GM12873 (cell line): ENCODE data around the gene ULK1.

ENCODE experiments used
- TF ChIP-seq, protein P1 (sequence below): IDR thresholded peaks from 2 replicates; pipeline ENCODE4 v1.5.1; 2012; ENCODE audit warnings: low read depth, mild to moderate bottlenecking, moderate library complexity, low read length, control low read depth; ENCODE audit not compliant: insufficient read depth; ENCODE audit errors: missing control alignments

ULK1 gene

GRCh38 chr12:131863711-131864396, 30.6 kb upstream of the ULK1 start:
- TF ChIP-seq, protein P1, sequence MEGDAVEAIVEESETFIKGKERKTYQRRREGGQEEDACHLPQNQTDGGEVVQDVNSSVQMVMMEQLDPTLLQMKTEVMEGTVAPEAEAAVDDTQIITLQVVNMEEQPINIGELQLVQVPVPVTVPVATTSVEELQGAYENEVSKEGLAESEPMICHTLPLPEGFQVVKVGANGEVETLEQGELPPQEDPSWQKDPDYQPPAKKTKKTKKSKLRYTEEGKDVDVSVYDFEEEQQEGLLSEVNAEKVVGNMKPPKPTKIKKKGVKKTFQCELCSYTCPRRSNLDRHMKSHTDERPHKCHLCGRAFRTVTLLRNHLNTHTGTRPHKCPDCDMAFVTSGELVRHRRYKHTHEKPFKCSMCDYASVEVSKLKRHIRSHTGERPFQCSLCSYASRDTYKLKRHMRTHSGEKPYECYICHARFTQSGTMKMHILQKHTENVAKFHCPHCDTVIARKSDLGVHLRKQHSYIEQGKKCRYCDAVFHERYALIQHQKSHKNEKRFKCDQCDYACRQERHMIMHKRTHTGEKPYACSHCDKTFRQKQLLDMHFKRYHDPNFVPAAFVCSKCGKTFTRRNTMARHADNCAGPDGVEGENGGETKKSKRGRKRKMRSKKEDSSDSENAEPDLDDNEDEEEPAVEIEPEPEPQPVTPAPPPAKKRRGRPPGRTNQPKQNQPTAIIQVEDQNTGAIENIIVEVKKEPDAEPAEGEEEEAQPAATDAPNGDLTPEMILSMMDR, result no peak

DNA sequence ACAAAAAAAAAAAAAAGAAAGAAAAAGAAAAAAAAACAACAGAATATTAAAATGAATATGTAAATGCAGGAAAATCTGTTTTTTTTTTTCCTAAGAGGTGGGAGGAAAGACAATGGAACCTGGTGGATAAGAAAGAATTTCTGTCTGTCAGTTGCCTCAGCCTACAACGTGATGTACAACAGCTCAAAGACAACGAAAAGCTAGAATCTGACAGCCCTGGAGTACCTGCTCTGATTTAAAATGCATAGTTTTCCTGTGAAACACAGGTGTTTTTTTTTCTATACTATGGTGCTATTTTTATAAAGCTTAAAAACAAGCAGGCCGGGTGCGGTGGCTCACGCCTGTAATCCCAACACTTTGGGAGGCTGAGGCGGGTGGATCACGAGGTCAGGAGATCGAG, 30.0 kb upstream of the ULK1 start:
- TF ChIP-seq, protein P1, result no peak

DNA sequence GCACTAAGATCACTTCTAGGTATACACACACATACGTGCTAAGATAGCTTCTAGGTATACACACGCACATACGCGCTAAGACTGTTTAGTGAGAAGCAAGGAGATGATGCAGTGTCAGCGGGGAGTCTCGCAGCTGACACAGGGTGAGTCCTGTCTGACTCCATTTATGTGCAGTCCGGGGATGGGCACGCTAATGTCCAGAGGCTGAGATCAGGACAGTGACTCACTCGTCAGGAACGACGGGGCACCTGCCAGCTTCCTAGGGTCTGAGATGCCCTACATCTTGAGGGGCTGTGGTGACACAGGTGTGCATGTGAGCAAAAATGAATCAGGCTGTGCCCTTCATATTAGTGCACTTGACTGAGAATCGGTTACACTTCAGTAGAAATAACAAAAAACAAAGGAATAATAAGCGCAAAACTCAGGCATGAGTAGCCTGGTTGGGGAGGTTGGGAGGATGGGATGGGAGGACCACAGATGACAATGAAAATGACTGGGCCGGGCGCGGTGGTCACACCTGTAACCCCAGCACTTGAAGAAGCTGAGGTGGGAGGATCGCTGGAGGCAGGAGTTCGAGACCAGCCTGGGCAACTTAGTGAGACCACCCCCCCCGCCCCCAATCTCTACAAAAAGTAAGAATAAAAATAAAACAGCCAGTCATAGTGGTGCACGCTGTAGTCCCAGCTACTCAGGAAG, 29.1 kb upstream of the ULK1 start:
- TF ChIP-seq, protein P1, result no peak

GRCh38 chr12:131867471-131867870, 27.0 kb upstream of the ULK1 start:
- TF ChIP-seq, protein P1, result no peak

GRCh38 chr12:131867891-131868675, 26.3 kb upstream of the ULK1 start:
- TF ChIP-seq, protein P1, result no peak

- TF ChIP-seq, protein P1, result no peak
Observed at GRCh38 chr12:131869871-131870418, 24.5 kb upstream of the ULK1 start.

- TF ChIP-seq, protein P1, result no peak
Observed at GRCh38 chr12:131871677-131872076, 22.7 kb upstream of the ULK1 start.
